SKM-1 treated with dmso at 0.1 percent for 144 hours (cell line): Measurements from ENCODE around the gene ADGRL2.

Experiments used
- DNase-seq: peaks from one replicate; lab custom pipeline; 2025; ENCODE audit not compliant: unreplicated experiment; lab: John Stamatoyannopoulos, UW

The ADGRL2 gene

GRCh38 chr1:81976539-81976938, 175.8 kb downstream of the ADGRL2 start:
- DNase-seq = no peak

GRCh38 chr1:81978945-81979344, 178.2 kb downstream of the ADGRL2 start:
- no peak for DNase-seq

DNA sequence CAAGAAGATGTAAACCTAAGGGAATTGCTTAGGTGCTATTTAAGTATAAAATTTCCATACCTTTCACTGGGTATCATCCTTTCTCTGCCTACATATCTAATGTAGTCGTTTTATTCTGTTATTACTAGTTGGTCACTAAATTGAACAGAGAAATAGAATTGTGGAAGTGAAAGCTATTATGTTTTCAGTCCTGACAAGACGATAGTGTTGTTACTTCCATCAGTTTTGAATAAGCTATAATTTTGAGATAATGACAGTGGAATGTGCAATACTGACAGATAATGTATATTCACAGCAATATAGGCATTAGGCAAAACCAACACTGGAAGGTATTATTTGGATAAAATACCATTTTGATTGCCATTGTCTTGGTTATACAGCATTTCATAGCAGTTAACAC, 181.8 kb downstream of the ADGRL2 start:
- no peak for DNase-seq

GRCh38 chr1:81989524-81989923, 188.8 kb downstream of the ADGRL2 start:
- DNase-seq = no peak

DNA sequence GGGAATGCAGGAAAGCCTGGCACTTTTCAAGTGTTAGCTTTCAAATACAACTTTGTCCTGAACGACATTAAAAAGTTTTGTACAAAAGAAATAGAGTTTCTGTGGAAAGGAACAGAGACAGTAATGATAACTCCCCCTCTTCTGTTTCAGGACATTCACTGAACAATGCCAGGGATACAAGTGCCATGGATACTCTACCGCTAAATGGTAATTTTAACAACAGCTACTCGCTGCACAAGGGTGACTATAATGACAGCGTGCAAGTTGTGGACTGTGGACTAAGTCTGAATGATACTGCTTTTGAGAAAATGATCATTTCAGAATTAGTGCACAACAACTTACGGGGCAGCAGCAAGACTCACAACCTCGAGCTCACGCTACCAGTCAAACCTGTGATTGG, 189.5 kb downstream of the ADGRL2 start:
- no peak for DNase-seq

- no peak for DNase-seq
Measured at GRCh38 chr1:81998165-81998564, 197.4 kb downstream of the ADGRL2 start.

DNA sequence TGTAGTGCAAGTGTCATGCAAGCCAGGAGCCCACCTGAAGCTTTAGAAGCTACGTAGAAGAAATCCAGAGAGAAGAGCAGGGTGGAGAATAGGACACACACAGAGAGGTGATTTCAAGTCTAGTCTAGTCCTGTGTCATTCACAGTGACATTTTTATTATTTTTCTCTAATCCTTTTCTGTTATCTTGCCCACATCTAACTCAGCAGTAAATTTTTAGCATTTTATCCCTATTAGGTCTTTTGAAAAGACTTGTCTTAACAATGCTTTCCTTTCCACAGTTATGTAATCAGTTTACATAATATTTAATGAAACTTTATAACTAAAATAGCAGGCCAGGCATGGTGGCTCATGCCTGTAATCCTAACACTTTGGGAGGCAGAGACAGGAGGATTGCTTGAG, 198.6 kb downstream of the ADGRL2 start:
- DNase-seq = no peak

- no peak for DNase-seq
Measured at GRCh38 chr1:82000221-82000620, 199.5 kb downstream of the ADGRL2 start.

- DNase-seq = no peak
Measured at GRCh38 chr1:82001345-82001744, 200.6 kb downstream of the ADGRL2 start.

- no peak for DNase-seq
Measured at GRCh38 chr1:82007804-82008203, 207.1 kb downstream of the ADGRL2 start.

GRCh38 chr1:82013702-82014101, 213.0 kb downstream of the ADGRL2 start:
- DNase-seq = no peak

GRCh38 chr1:82015444-82015843, 214.7 kb downstream of the ADGRL2 start:
- DNase-seq = no peak

DNA sequence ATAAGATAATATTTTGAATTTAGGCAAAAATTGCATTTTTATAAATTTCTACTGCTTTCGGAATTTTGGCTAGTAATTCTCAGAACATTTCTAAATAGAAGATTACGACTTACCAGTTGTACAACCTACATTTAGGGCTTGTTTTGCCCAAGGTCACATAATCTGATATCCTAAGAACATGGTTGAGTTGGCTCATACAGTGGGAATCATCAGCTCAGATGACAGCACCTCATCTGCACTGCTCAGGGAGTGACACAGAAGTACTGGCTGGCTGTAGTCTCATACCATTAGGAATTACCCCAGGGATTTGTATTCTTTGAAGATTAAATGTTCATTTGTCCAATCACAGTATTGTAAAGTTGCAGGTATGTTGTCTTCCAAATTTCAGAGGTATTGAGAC, 217.6 kb downstream of the ADGRL2 start:
- DNase-seq = no peak

DNA sequence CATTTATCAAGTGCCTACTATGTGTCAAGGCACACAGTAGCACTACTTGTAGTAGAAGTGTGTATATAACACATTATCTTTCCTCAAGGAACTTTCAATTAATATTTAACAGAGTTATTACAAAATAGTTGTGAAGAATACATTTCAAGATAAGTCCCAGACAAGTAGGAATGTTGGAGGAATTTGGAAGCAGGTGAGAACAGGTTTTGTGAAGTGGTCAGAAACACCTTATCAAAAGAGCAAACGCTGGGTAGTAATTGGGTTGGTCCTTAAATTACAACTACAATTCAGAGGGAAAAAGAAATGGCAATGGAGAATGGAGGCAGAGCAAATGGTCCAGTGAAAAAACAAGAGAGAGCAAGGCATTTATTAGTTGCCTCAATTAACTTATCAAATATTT, 218.8 kb downstream of the ADGRL2 start:
- DNase-seq = no peak

- no peak for DNase-seq
Measured at GRCh38 chr1:82030830-82031229, 230.1 kb downstream of the ADGRL2 start.

GRCh38 chr1:82032068-82032467, 231.3 kb downstream of the ADGRL2 start:
- no peak for DNase-seq

GRCh38 chr1:82034812-82035211, 234.1 kb downstream of the ADGRL2 start:
- DNase-seq = no peak
